Keratinocyte (primary cell): ENCODE results near the gene TSGA10. TPM values are rescaled to one million over a fixed set of nuclear protein-coding genes. Genes with fewer than 3 reads are reported as not detected.

Experiments used
- DNase-seq: peaks from one replicate; pipeline ENCODE4 v3.0.0-alpha.2; 2011; ENCODE audit warnings: low read depth, missing footprints, low spot score
- FAIRE-seq: peaks from 2 replicates; lab custom pipeline; 2011; peaks lifted over from hg19 to GRCh38; lab: Jason Lieb, UNC
- H2AFZ ChIP-seq: 2 replicates; pipeline ENCODE4 v1.6.0; 2012; ENCODE audit warnings: low read length, control low read depth, inconsistent platforms; ENCODE audit not compliant: control insufficient read depth
- H3K27ac ChIP-seq: 2 replicates; pipeline ENCODE4 v1.5.1; 2011; ENCODE audit warnings: low read length; ENCODE audit not compliant: control insufficient read depth, insufficient read depth
- H3K27me3 ChIP-seq: 3 replicates; pipeline ENCODE4 v1.6.0; 2011; ENCODE audit warnings: low read length; ENCODE audit not compliant: control insufficient read depth, insufficient read depth; ENCODE audit errors: extremely low read depth
- H3K36me3 ChIP-seq, 2 experiments: 2 replicates in 1 of 2; 3 replicates in 1 of 2; pipeline ENCODE4 v1.5.1; 2011; ENCODE audit warnings: low read length in 2 of 2, mild to moderate bottlenecking in 1 of 2; ENCODE audit not compliant: control insufficient read depth in 2 of 2, insufficient read depth in 2 of 2; ENCODE audit errors: extremely low read depth in 1 of 2
- H3K4me1 ChIP-seq: 3 replicates; pipeline ENCODE4 v1.5.1; 2011; ENCODE audit warnings: low read length; ENCODE audit not compliant: control insufficient read depth, insufficient read depth; ENCODE audit errors: extremely low read depth
- H3K4me2 ChIP-seq: 3 replicates; pipeline ENCODE4 v1.6.0; 2011; ENCODE audit warnings: low read depth, low read length; ENCODE audit not compliant: control insufficient read depth, insufficient read depth; ENCODE audit errors: extremely low read depth
- H3K4me3 ChIP-seq, 3 experiments: fragments of 200-600 bp in 1 of 3; sonication (generic) in 1 of 3; 2 replicates in 2 of 3; 3 replicates in 1 of 3; pipeline ENCODE4 v1.5.1; 2011 to 2016; ENCODE audit warnings: low read length in 3 of 3, mild to moderate bottlenecking in 3 of 3, control low read depth in 2 of 3, inconsistent platforms in 1 of 3, low read depth in 1 of 3, mixed read lengths in 1 of 3, mixed run types in 1 of 3, moderate library complexity in 1 of 3; ENCODE audit not compliant: control insufficient read depth in 2 of 3, insufficient read depth in 2 of 3; ENCODE audit errors: extremely low read depth in 1 of 3
- H3K79me2 ChIP-seq: 2 replicates; pipeline ENCODE4 v1.6.0; 2012; ENCODE audit warnings: low read length; ENCODE audit not compliant: control insufficient read depth, insufficient read depth
- H3K9ac ChIP-seq: 3 replicates; pipeline ENCODE4 v1.6.0; 2011; ENCODE audit warnings: low read length; ENCODE audit not compliant: control insufficient read depth, insufficient read depth; ENCODE audit errors: extremely low read depth
- H3K9me1 ChIP-seq: 3 replicates; pipeline ENCODE4 v1.6.0; 2011; ENCODE audit warnings: low read length; ENCODE audit not compliant: control insufficient read depth, insufficient read depth; ENCODE audit errors: extremely low read depth
- H3K9me3 ChIP-seq: 2 replicates; pipeline ENCODE4 v1.5.1; 2012; ENCODE audit warnings: low read depth, low read length; ENCODE audit not compliant: control insufficient read depth
- H4K20me1 ChIP-seq: 3 replicates; pipeline ENCODE4 v1.6.0; 2011; ENCODE audit warnings: low read length; ENCODE audit not compliant: control insufficient read depth, insufficient read depth; ENCODE audit errors: extremely low read depth
- EZH2 ChIP-seq: IDR thresholded peaks from one replicate; pipeline ENCODE4 v1.6.1; 2012; ENCODE audit warnings: inconsistent platforms, mild to moderate bottlenecking, low read length, moderate library complexity
- dilution Hi-C: fragments of 300-500 bp; cut with MboI; formaldehyde crosslinking; loops from one replicate; pipeline ENCODE4 v1.7.0; 2020; ENCODE audit warnings: low sequenced_read_pairs; ENCODE audit not compliant: extremely low pct_ligation_motif_present
- polyA minus RNA-seq, 3 experiments: library from RNA; depleted of rRNA, polyadenylated mRNA; stranded (reverse); fragments of >200 nt; gene quantifications; 1 replicate in 1 of 3; 2 replicates in 1 of 3; 3 replicates in 1 of 3; pipeline ENCODE4 v1.2.3, GENCODE V29; 2011
- polyA plus RNA-seq, 5 experiments: library from polyadenylated mRNA; depleted of rRNA in 3 of 5; stranded (reverse) in 3 of 5; stranded (forward) in 1 of 5; unstranded in 1 of 5; fragments of >200 nt; gene quantifications; 1 replicate in 1 of 5; 2 replicates in 3 of 5; 3 replicates in 1 of 5; pipeline versions ENCODE4 v1.2.1 to v1.2.3, GENCODE V29; 2011 to 2012; ENCODE audit warnings: missing spikeins in 2 of 5, low read depth in 1 of 5, low replicate concordance in 1 of 5
- TF ChIP-seq, protein P1 (sequence below), 3 experiments: IDR thresholded peaks in 1 of 3; conservative IDR thresholded peaks in 1 of 3; optimal IDR thresholded peaks in 1 of 3; 2 replicates in 2 of 3; 3 replicates in 1 of 3; pipeline versions ENCODE3 to v1.5.1; 2011; ENCODE audit warnings: low read length in 3 of 3, mild to moderate bottlenecking in 3 of 3, moderate library complexity in 2 of 3, control low read depth in 1 of 3, inconsistent platforms in 1 of 3; ENCODE audit not compliant: insufficient read depth in 2 of 3; ENCODE audit errors: extremely low read depth in 1 of 3

TSGA10 gene
- polyA plus RNA-seq = 1.7 to 2.4 TPM (median 1.7 TPM) in 3 replicates
- polyA plus RNA-seq (2011; ENCODE audit: low read depth) = 5.0 TPM
- 1.3 and 1.8 TPM in 2 replicates for polyA plus RNA-seq (2011; cell fraction: cytosol; rRNA removed)
- polyA plus RNA-seq (2011; cell fraction: nucleus; rRNA removed) = 1.9 and 3.8 TPM in 2 replicates
- polyA plus RNA-seq (2012; ENCODE audit: low replicate concordance) = 1.7 and 2.2 TPM in 2 replicates
- polyA minus RNA-seq = 0.23 to 3.6 TPM (median 1.4 TPM) in 3 replicates
- polyA minus RNA-seq (2011; cell fraction: cytosol; rRNA and poly(A)+ RNA removed) = not detected
- 2.1 and 6.4 TPM in 2 replicates for polyA minus RNA-seq (2011; cell fraction: nucleus; rRNA and poly(A)+ RNA removed)

DNA sequence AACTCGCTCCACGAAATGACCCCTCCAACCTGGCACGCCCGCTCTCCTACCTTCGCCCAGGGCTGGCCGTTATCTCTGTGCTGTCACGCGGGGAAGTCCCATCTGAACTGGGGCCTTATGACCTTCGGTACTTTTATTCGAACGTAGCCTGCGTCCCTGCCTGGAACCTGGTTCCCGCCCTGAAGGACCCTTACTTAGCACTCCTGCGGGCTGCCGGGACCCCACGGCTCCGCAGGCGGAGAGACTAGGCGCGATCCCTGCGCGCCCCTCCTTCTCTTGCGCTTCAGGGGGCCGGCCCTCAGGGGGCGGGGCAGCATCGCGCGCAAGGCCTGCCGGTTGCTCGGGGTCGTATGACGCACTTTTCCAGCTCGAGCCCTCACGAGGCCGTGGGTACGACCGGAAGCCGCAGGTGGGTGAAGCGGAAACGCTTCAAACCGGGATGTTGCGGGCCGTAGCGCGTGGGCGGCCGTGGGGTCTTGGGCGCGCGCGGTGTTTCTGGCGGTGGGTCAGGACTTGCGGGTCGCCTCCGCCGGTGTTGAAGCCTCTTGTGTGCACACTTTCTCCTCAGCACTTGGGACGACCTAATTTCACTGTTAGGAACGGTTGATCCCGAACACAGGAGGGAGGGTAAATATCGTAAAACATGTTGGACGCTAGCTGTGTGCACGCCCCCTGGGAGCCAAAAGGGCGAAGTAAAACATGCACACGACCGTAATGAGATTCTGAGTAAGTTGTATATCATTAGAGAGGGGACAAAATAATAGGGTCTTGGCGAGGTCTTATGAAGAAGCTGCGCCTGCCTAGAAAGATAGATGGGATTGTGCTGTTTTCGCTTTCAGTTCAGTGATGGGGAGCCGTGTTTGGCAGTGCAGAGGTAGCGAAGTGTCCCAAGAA lies at the start of gene TSGA10, which contains the start of gene LIPT1:
Gene TSGA10, minus strand, starts transcription at position 300 of the 894 bp plus-strand sequence. CDS start 45,503 bp downstream, outside the sequence.
Gene LIPT1, plus strand, starts transcription at position 325 of the 894 bp plus-strand sequence. CDS start 6,991 bp downstream, outside the sequence.
- H3K36me3 ChIP-seq = no peaks in the 10 kb centered on the region
- dilution Hi-C loops = no loop called here
- H3K27me3 ChIP-seq = no peaks in the 10 kb centered on the region
- H3K4me1 ChIP-seq = peaks cover 15% of the 10 kb centered on the region
- H4K20me1 ChIP-seq = no peaks in the 10 kb centered on the region
- no peaks in the 10 kb centered on the region for H3K9me3 ChIP-seq
- peak; percentile 30 for DNase-seq
- peak within 1 kb of the TSS; percentile 82 to 99 (median 86) for H3K4me3 ChIP-seq
- peak; percentile 26 for FAIRE-seq
- peak within 1 kb of the TSS; percentile 89 for H3K27ac ChIP-seq
- TF ChIP-seq, protein P1, sequence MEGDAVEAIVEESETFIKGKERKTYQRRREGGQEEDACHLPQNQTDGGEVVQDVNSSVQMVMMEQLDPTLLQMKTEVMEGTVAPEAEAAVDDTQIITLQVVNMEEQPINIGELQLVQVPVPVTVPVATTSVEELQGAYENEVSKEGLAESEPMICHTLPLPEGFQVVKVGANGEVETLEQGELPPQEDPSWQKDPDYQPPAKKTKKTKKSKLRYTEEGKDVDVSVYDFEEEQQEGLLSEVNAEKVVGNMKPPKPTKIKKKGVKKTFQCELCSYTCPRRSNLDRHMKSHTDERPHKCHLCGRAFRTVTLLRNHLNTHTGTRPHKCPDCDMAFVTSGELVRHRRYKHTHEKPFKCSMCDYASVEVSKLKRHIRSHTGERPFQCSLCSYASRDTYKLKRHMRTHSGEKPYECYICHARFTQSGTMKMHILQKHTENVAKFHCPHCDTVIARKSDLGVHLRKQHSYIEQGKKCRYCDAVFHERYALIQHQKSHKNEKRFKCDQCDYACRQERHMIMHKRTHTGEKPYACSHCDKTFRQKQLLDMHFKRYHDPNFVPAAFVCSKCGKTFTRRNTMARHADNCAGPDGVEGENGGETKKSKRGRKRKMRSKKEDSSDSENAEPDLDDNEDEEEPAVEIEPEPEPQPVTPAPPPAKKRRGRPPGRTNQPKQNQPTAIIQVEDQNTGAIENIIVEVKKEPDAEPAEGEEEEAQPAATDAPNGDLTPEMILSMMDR (optimal IDR thresholded peaks at IDR 0.05 in 1 of 3, IDR thresholded peaks at IDR 0.05 in 1 of 3, conservative IDR thresholded peaks at IDR 0.05 in 1 of 3; ENCODE audit: extremely low read depth in 1 of 3, insufficient read depth in 2 of 3, low read length in 3 of 3) = peak in 2 of 3 experiments; percentile 31 to 33
- no peak for TF ChIP-seq EZH2
- H3K4me2 ChIP-seq = peak within 1 kb of the TSS; percentile 96
- H3K9ac ChIP-seq = peak within 1 kb of the TSS; percentile 91
- H2AFZ ChIP-seq = peak within 1 kb of the TSS; percentile 97
- H3K79me2 ChIP-seq = no peaks in the 10 kb centered on the region
- H3K9me1 ChIP-seq = no peaks in the 10 kb centered on the region

DNA sequence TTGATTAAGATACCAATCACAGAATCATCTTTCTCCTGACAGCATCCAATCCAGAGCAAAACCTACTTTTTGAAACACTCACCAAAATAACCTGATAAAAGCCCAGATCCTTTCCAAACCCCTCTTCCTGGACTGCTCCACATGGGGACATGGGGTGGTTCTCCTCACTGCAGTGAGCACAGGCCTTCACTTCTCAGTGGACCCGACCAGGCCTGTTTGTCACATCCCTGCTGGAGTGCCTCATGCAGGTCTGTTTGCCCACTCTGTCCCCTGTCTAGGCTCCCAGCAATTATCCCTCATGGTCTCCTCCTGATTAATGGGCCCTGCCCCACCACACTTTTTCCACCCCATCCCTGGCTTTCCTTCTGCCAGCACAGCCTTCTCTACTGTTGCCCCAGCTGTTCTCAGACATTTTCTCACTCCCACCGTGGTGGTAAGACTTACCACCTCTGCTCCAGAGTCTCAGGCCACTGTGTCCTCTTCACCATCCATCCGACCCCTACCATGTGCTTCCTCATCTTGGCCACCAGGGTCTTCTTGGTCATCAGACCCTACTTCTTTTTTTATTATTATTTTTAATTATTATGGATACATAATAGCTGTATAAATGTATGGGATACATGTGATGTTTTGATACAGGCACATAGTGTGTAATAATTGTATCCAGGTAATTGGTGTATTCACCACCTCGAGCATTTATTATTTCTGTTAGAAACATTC lies 47.4 kb upstream of the TSGA10 start:
- H3K9ac ChIP-seq = no peak overlapping the region
- no peak overlapping the region for H2AFZ ChIP-seq
- no peaks in the 10 kb centered on the region for H4K20me1 ChIP-seq
- TF ChIP-seq, protein P1 (optimal IDR thresholded peaks at IDR 0.05 in 1 of 3, IDR thresholded peaks at IDR 0.05 in 1 of 3, conservative IDR thresholded peaks at IDR 0.05 in 1 of 3; ENCODE audit: extremely low read depth in 1 of 3, insufficient read depth in 2 of 3, low read length in 3 of 3) = no peak
- TF ChIP-seq EZH2 = no peak
- FAIRE-seq = no peak
- no peak for DNase-seq
- H3K4me3 ChIP-seq = no peak overlapping the region
- no peak overlapping the region for H3K27ac ChIP-seq
- no peaks in the 10 kb centered on the region for H3K27me3 ChIP-seq
- no peaks in the 10 kb centered on the region for H3K4me1 ChIP-seq
- H3K36me3 ChIP-seq = peaks cover under 1 to 2% of the 10 kb centered on the region in 2 experiments
- no peaks in the 10 kb centered on the region for H3K9me1 ChIP-seq
- no peak overlapping the region for H3K4me2 ChIP-seq
- dilution Hi-C loops = no loop called here
- H3K9me3 ChIP-seq = no peaks in the 10 kb centered on the region
- H3K79me2 ChIP-seq = no peaks in the 10 kb centered on the region
